ENCODE results near the gene QKI. TPM values are rescaled to one million over a fixed set of nuclear protein-coding genes. Genes with fewer than 3 reads are reported as not detected.

Gene QKI
- total RNA-seq, 2 donors from 2014 or later, result 9.1 to 28.0 TPM

DNA sequence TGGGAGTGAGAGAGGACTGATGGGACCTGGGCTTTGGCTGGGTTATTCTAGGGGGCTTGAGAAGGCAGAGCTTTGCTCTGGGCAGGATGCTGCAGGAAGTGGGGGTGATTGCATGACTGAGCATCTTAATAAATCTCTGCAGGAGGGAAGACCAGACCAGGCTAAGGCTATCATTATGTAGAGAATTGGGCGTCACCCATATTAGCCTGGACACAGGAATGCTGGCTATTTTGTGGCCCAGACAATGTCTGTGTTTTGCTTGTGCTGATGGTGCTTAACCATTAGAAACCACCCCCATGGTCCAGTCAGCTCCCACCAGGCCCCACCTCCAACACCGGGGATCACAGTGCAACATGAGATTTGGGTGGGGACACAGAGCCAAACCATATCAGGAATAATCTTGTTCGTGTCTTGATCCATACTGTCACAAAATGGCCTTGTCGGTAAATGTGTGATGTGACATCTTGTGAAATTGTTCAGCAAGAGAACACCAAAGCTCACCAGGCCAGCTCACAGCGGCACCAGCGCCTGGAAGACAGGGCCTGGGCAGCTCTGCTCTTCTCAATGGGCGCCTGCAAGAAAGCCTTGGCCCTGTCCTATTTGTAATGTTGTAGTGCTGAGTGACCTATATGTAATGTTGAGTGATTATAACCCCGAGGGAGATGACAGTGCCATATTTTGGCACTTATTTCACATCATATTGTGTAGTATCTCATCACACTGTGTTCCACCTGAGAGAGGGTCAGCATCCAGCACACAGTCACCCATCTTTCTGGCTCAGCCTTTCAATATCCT is 211.8 kb downstream of the QKI start:
- no peak overlapping the region for H3K9ac ChIP-seq (ENCODE audit: low read depth in 2 of 2, low read length in 2 of 2)
- H3K36me3 ChIP-seq, result no peaks in the 10 kb centered on the region
- no peak overlapping the region for H3K27ac ChIP-seq
- no peaks in the 10 kb centered on the region for H3K4me1 ChIP-seq
- H3K4me3 ChIP-seq, result no peak overlapping the region
- DNase-seq, result no peak
- peaks cover 8% of the 10 kb centered on the region for H3K27me3 ChIP-seq
- TF ChIP-seq, protein P1, sequence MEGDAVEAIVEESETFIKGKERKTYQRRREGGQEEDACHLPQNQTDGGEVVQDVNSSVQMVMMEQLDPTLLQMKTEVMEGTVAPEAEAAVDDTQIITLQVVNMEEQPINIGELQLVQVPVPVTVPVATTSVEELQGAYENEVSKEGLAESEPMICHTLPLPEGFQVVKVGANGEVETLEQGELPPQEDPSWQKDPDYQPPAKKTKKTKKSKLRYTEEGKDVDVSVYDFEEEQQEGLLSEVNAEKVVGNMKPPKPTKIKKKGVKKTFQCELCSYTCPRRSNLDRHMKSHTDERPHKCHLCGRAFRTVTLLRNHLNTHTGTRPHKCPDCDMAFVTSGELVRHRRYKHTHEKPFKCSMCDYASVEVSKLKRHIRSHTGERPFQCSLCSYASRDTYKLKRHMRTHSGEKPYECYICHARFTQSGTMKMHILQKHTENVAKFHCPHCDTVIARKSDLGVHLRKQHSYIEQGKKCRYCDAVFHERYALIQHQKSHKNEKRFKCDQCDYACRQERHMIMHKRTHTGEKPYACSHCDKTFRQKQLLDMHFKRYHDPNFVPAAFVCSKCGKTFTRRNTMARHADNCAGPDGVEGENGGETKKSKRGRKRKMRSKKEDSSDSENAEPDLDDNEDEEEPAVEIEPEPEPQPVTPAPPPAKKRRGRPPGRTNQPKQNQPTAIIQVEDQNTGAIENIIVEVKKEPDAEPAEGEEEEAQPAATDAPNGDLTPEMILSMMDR (IDR thresholded peaks at IDR 0.05), result no peak
- intact Hi-C loops (cut with DNase I), result no loop called here
- no peaks in the 10 kb centered on the region for H3K9me3 ChIP-seq

DNA sequence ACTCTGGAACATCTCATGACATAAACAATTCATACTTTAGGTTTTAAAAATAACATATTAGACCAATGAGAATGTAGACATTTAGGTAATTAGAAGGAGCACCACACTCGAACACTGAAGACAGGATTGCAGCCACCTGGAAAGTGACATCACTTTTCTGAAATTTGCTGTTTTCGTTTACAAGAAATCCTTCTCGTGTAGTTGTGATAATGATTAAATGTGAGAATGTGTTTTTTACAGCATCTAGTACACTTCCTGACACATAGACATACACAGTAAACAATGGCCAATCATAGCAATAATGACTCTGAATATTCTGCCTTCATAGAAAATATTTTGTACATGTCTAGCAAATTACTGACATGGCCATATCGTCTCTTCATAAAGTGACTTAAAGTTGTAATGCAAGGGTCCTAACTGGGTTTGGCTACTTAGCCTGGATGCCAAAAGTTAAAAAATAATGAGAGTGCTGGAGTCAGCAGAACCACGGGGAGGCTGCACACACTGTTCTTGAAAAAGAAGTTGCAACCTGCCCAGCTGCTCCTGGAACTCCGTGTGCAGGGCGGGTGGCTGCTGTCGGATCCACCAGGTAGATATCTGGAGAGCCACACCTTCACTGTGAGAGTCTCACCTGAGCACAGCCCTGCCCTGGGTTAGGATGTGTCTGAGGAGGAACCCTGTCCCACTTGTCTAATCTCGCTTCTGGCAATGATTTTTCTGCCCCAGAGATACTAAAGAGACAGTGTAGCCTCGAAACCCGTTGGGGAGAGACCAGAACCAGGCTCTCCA is 212.9 kb downstream of the QKI start:
- H3K9me3 ChIP-seq, result no peaks in the 10 kb centered on the region
- no peak overlapping the region for H3K4me3 ChIP-seq
- no peak overlapping the region for H3K27ac ChIP-seq
- no peak overlapping the region for H3K9ac ChIP-seq (ENCODE audit: low read depth in 2 of 2, low read length in 2 of 2)
- peaks cover 8% of the 10 kb centered on the region for H3K27me3 ChIP-seq
- TF ChIP-seq, protein P1 (IDR thresholded peaks at IDR 0.05), result no peak
- H3K4me1 ChIP-seq, result no peaks in the 10 kb centered on the region
- DNase-seq, result no peak
- H3K36me3 ChIP-seq, result no peaks in the 10 kb centered on the region
- intact Hi-C loops (cut with DNase I), result no loop called here

All from colonic mucosa (tissue), 4 donors.